HepG2 (cell line): ENCODE data around the gene OS9. TPM values are rescaled to one million over a fixed set of nuclear protein-coding genes. Genes with fewer than 3 reads are reported as not detected.

ENCODE experiments used
- ARID5B ChIP-seq: IDR thresholded peaks from 2 replicates; pipeline ENCODE4 v1.4.0; 2020; ENCODE audit warnings: mild to moderate bottlenecking, missing genetic modification reagents
- KLF13 ChIP-seq: sonication (generic); formaldehyde crosslinking; IDR thresholded peaks from 2 replicates; pipeline ENCODE4 v1.4.0; 2020; ENCODE audit warnings: mild to moderate bottlenecking, missing genetic modification reagents
- SNRNP70 ChIP-seq: fragments of 200-400 bp; formaldehyde crosslinking; IDR thresholded peaks from 2 replicates; pipeline ENCODE4 v1.6.1; 2017; ENCODE audit warnings: mild to moderate bottlenecking, low read depth, low read length, moderate library complexity
- ZNF12 ChIP-seq: sonication (generic); formaldehyde crosslinking; IDR thresholded peaks from 2 replicates; pipeline ENCODE4 v1.5.0; 2020; ENCODE audit warnings: missing genetic modification reagents
- ZNF318 ChIP-seq: sonication (generic); formaldehyde crosslinking; IDR thresholded peaks from 2 replicates; pipeline ENCODE4 v1.4.0; 2020; ENCODE audit warnings: mild to moderate bottlenecking, missing genetic modification reagents
- polyA plus RNA-seq, 8 experiments: library from polyadenylated mRNA; depleted of rRNA in 3 of 8; stranded (reverse) in 7 of 8; unstranded in 1 of 8; fragments of >200 nt; fragmentation: Illumina TruSeq in 4 of 8; extraction: Trizol in 4 of 8; gene quantifications; 2 replicates each; pipeline versions ENCODE4 v1.2.1 to v1.2.3, GENCODE V29; 2011 to 2016; ENCODE audit warnings: low read depth in 4 of 8, missing spikeins in 1 of 8, mixed read lengths in 1 of 8; ENCODE audit not compliant: insufficient read depth in 1 of 8
- total RNA-seq, 5 experiments: library from RNA; depleted of rRNA; stranded (reverse); fragments of >200 nt; fragmentation: Illumina TruSeq; extraction: Trizol; gene quantifications; 2 replicates each; pipeline ENCODE4 v1.2.3, GENCODE V29; 2016; ENCODE audit warnings: low read depth in 1 of 5
- TF ChIP-seq, protein P1 (sequence below): sonication (generic); formaldehyde crosslinking; IDR thresholded peaks from 2 replicates; pipeline ENCODE4 v1.4.0; 2020; ENCODE audit warnings: missing genetic modification reagents
- TF ChIP-seq, protein P2 (sequence below): sonication (generic); formaldehyde crosslinking; IDR thresholded peaks from 2 replicates; pipeline ENCODE4 v1.4.0; 2020; ENCODE audit warnings: mild to moderate bottlenecking, missing genetic modification reagents
- TF ChIP-seq, protein P3 (sequence below): sonication (generic); formaldehyde crosslinking; IDR thresholded peaks from 2 replicates; pipeline ENCODE4 v1.4.0; 2020; ENCODE audit warnings: mild to moderate bottlenecking, missing genetic modification reagents

OS9 gene
- total and polyA plus RNA-seq, 2 of the 13 experiments (the other 11 are each of a cell fraction or from before 2014, with no cell fraction given) = 156 to 206 TPM

GRCh38 chr12:57765003-57765697 lies 71.2 kb downstream of the OS9 start (continued):
- TF ChIP-seq, protein P1, sequence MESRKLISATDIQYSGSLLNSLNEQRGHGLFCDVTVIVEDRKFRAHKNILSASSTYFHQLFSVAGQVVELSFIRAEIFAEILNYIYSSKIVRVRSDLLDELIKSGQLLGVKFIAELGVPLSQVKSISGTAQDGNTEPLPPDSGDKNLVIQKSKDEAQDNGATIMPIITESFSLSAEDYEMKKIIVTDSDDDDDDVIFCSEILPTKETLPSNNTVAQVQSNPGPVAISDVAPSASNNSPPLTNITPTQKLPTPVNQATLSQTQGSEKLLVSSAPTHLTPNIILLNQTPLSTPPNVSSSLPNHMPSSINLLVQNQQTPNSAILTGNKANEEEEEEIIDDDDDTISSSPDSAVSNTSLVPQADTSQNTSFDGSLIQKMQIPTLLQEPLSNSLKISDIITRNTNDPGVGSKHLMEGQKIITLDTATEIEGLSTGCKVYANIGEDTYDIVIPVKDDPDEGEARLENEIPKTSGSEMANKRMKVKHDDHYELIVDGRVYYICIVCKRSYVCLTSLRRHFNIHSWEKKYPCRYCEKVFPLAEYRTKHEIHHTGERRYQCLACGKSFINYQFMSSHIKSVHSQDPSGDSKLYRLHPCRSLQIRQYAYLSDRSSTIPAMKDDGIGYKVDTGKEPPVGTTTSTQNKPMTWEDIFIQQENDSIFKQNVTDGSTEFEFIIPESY (CRISPR knock-in tag) = no peak
- TF ChIP-seq ARID5B (CRISPR knock-in tag) (no peak), ZNF318 (CRISPR knock-in tag) (no peak), ZNF12 (CRISPR knock-in tag) (no peak), KLF13 (no peak), SNRNP70 (no peak)
- TF ChIP-seq, protein P2, sequence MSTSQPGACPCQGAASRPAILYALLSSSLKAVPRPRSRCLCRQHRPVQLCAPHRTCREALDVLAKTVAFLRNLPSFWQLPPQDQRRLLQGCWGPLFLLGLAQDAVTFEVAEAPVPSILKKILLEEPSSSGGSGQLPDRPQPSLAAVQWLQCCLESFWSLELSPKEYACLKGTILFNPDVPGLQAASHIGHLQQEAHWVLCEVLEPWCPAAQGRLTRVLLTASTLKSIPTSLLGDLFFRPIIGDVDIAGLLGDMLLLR = no peak
- TF ChIP-seq, protein P3, sequence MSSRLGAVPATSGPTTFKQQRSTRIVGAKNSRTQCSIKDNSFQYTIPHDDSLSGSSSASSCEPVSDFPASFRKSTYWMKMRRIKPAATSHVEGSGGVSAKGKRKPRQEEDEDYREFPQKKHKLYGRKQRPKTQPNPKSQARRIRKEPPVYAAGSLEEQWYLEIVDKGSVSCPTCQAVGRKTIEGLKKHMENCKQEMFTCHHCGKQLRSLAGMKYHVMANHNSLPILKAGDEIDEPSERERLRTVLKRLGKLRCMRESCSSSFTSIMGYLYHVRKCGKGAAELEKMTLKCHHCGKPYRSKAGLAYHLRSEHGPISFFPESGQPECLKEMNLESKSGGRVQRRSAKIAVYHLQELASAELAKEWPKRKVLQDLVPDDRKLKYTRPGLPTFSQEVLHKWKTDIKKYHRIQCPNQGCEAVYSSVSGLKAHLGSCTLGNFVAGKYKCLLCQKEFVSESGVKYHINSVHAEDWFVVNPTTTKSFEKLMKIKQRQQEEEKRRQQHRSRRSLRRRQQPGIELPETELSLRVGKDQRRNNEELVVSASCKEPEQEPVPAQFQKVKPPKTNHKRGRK (CRISPR knock-in tag) = no peak
